Spinal cord (tissue), 10 donors: Measurements from ENCODE around the gene GPR85. TPM values are rescaled to one million over a fixed set of nuclear protein-coding genes. Genes with fewer than 3 reads are reported as not detected.
"Not testable (repeated sequence)": the region's sequence is repeated elsewhere in the genome, so short reads cannot be mapped to it uniquely, and the experiment has no call there.

Source experiments
- DNase-seq, 6 donors: peaks; one replicate each; pipeline versions ENCODE4 v3.0.0 to v3.0.0-alpha.2; 2013 to 2015; ENCODE audit warnings: low spot score in 6 of 6, low read depth in 4 of 6
- H3K27ac ChIP-seq: one replicate; pipeline ENCODE4 v1.5.1; 2013; ENCODE audit warnings: low read depth, low read length, control low read depth
- H3K27me3 ChIP-seq: one replicate; pipeline ENCODE4 v1.6.1; 2013; ENCODE audit warnings: low read length; ENCODE audit not compliant: control insufficient read depth, insufficient read depth
- H3K36me3 ChIP-seq: one replicate; pipeline ENCODE4 v1.6.1; 2013; ENCODE audit warnings: low read length; ENCODE audit not compliant: control insufficient read depth, insufficient read depth
- H3K4me1 ChIP-seq: one replicate; pipeline ENCODE4 v1.6.1; 2013; ENCODE audit warnings: low read length; ENCODE audit not compliant: control insufficient read depth, insufficient read depth
- H3K4me3 ChIP-seq: one replicate; pipeline ENCODE4 v1.5.1; 2013; ENCODE audit warnings: low read depth, low read length, control low read depth
- H3K9me3 ChIP-seq: one replicate; pipeline ENCODE4 v1.6.1; 2013; ENCODE audit warnings: low read length; ENCODE audit not compliant: control insufficient read depth, insufficient read depth
- WGBS: methylation state at CpG from one replicate; pipeline ENCODE4 v1.1.5; 2013; ENCODE audit warnings: missing lambda C conversion rate; ENCODE audit not compliant: insufficient coverage; 5-methylcytosine and 5-hydroxymethylcytosine counted together
- polyA plus RNA-seq, 2 donors: library from polyadenylated mRNA; unstranded; fragments of 120-200 nt; gene quantifications; one replicate each; pipeline ENCODE4 v1.2.1, GENCODE V29; 2013; ENCODE audit not compliant: insufficient read length in 2 of 2
- total RNA-seq, 2 donors: library from RNA; depleted of rRNA in 1 of 2; stranded (reverse); fragments of 120-200 nt in 1 of 2; fragments of >200 nt in 1 of 2; gene quantifications; one replicate each; pipeline versions ENCODE4 v1.2.3 to v1.2.4, GENCODE V29; 2013 to 2014
- donor health status: healthy.

Gene GPR85
- total and polyA plus RNA-seq, 4 donors: 13.6 to 46.8 (median 36.3) TPM

- not testable (repeated sequence) for H3K4me3 ChIP-seq, H3K27ac ChIP-seq, DNase-seq, H3K27me3 ChIP-seq, H3K36me3 ChIP-seq, H3K9me3 ChIP-seq, H3K4me1 ChIP-seq
- no CpG with 5 or more reads among the region's 4 CpGs for WGBS
These were observed 30.7 kb upstream of the GPR85 start for GRCh38 chr7:113117374-113117774.

DNA sequence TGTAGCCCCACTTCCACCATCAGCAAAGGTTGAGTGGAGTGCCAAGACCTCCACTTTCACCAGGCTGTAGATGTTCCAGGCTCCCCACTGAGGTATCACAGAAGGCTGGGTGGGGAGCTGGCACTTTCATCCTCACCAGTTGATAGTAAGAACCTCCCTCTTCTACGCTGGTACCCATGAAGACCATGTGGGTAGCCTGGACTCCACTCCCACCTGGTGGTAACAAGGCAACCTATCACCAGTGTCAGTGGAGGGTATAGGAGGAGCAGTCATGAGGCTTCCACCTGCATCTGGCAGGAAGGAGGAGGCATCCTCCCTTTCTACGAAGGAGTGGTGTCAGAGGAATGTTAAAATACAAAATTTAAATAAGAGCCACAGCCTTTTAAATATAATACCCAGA, 27.3 kb upstream of the GPR85 start:
- WGBS: no CpG with 5 or more reads among the region's 2 CpGs
- peak in 1 of 6 donors; percentile 8 for DNase-seq
- no peaks in the 10 kb centered on the region for H3K27me3 ChIP-seq
- no peaks in the 10 kb centered on the region for H3K9me3 ChIP-seq
- no peak overlapping the region for H3K4me3 ChIP-seq
- no peaks in the 10 kb centered on the region for H3K36me3 ChIP-seq
- no peaks in the 10 kb centered on the region for H3K4me1 ChIP-seq
- H3K27ac ChIP-seq: no peak overlapping the region

GRCh38 chr7:113109718-113110117, 23.1 kb upstream of the GPR85 start:
- DNase-seq: no peak
- no peaks in the 10 kb centered on the region for H3K9me3 ChIP-seq
- H3K4me3 ChIP-seq: no peak overlapping the region
- no peak overlapping the region for H3K27ac ChIP-seq
- no peaks in the 10 kb centered on the region for H3K27me3 ChIP-seq
- no peaks in the 10 kb centered on the region for H3K36me3 ChIP-seq
- 100% methylated on average over 1 of the region's 1 CpG for WGBS
- no peaks in the 10 kb centered on the region for H3K4me1 ChIP-seq

DNA sequence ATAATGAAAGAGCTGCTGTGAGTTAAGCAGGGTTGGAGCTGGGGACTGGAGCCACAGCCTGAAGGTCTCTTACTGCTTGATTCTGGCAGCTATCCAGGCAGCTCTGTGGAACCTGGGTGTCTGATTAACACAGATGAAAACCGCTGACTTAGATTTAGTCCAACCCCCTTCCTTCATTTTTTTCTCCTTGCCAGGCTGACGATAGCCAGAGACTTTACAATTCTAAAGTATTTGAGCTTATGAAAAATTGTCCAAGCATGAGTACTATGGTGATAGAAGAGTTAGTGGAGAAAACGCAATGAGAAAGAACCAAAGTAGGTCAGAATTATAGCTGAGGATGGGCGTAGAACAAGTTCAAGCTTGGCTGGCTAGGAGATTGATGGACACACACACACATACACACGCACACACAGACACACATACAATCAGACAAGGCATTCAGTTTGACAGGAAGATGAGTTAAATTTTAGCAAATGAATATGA, 13.5 kb upstream of the GPR85 start:
- H3K9me3 ChIP-seq: no peaks in the 10 kb centered on the region
- no peaks in the 10 kb centered on the region for H3K27me3 ChIP-seq
- DNase-seq: peak in 2 of 6 donors; percentile 41 to 67
- no peaks in the 10 kb centered on the region for H3K4me1 ChIP-seq
- H3K4me3 ChIP-seq: no peak overlapping the region
- WGBS: no CpG with 5 or more reads among the region's 5 CpGs
- no peaks in the 10 kb centered on the region for H3K36me3 ChIP-seq
- no peak overlapping the region for H3K27ac ChIP-seq

DNA sequence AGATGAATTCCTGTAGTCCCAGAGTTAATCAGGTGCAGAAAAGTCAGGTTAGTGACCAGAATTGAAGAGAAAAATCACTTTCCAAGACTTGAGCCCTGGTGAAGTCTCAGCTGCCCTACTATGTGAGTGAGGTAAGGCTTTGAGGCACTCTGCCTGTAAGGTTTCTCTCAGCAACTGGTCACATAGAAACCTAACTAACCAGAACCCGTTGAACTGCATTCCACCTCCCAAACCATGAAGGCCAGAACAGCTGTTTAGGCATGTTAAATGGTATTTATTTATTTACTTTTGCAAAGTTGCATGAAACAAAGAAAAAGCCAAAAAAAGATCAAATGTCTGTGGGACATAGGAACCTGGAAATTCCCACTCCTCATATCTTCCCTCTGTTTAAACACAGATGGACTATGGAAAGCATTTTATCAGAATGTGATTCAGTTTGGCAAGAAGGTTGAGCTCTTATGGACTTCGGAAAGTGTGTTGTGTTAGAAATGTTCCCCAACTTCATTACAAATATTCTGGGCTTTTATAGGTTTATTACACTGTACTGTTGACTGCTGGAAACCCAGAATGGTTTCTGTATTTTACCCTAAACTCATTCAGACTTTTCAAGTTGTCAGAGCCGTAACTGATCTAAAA, 12.8 kb upstream of the GPR85 start:
- DNase-seq: no peak
- Histone ChIP-seq H3K9me3 (no peaks in the 10 kb centered on the region), H3K27ac (no peak overlapping the region), H3K36me3 (no peaks in the 10 kb centered on the region), H3K27me3 (no peaks in the 10 kb centered on the region), H3K4me1 (no peaks in the 10 kb centered on the region), H3K4me3 (no peak overlapping the region)
- WGBS: no CpG with 5 or more reads among the region's 3 CpGs

GRCh38 chr7:113094517-113095249, 8.1 kb upstream of the GPR85 start:
- Histone ChIP-seq H3K36me3 (no peaks in the 10 kb centered on the region), H3K27me3 (no peaks in the 10 kb centered on the region), H3K4me1 (no peaks in the 10 kb centered on the region), H3K9me3 (no peaks in the 10 kb centered on the region), H3K27ac (no peak overlapping the region), H3K4me3 (no peak overlapping the region)
- no CpG with 5 or more reads among the region's 3 CpGs for WGBS
- DNase-seq: no peak

DNA sequence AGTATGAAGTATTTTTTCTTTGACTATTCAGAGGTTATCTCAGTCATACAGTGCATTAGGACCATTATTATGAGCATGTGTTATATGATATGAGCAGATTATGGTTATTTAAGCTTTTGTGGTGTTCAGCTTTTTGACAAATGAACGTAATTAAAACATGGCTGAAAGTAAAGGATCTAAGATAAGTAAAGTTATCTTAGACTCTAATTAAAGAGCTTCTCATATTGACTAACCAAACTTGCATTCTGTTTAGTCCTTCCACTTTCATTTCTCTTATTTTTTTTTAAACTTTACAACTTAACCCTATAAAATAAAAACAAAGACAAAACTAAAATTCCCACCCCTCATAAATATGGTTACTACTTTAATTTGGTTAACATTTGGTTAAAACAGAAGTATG, 6.9 kb upstream of the GPR85 start:
- H3K4me3 ChIP-seq: no peak overlapping the region
- no peaks in the 10 kb centered on the region for H3K9me3 ChIP-seq
- H3K27ac ChIP-seq: no peak overlapping the region
- no peaks in the 10 kb centered on the region for H3K36me3 ChIP-seq
- H3K4me1 ChIP-seq: no peaks in the 10 kb centered on the region
- WGBS: no CpG with 5 or more reads among the region's 1 CpG
- DNase-seq: no peak
- H3K27me3 ChIP-seq: no peaks in the 10 kb centered on the region

DNA sequence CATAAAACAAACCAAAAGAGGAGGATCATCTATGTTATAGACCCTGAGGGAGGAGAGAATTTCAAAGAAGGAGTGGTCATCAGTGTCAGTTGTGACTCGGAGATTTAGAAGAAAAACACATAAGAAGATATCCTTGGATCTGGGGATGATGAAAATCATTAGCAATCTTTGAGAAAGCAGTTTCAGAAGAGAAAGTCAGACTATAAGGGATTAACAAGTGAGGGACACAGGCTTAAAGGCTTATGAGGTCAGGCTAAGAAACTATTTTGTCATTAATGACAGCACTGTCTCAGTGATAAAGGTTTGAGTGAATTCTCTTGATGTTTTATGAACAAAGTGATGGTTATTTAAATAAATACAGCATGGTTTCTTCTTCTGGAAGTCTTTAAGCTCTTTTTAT, 6.1 kb upstream of the GPR85 start:
- WGBS: 90% methylated on average over 1 of the region's 1 CpG
- Histone ChIP-seq H3K27me3 (no peaks in the 10 kb centered on the region), H3K27ac (no peak overlapping the region), H3K4me3 (no peak overlapping the region), H3K4me1 (no peaks in the 10 kb centered on the region), H3K36me3 (no peaks in the 10 kb centered on the region), H3K9me3 (no peaks in the 10 kb centered on the region)
- no peak for DNase-seq

GRCh38 chr7:113087071-113087998, 708 bp upstream of the GPR85 start:
- peak overlapping the region; percentile 47 for H3K4me3 ChIP-seq

More at GRCh38 chr7:113087071-113087998, 708 bp upstream of the GPR85 start:
- Histone ChIP-seq H3K27me3 (no peaks in the 10 kb centered on the region), H3K36me3 (no peaks in the 10 kb centered on the region), H3K9me3 (no peaks in the 10 kb centered on the region), H3K27ac (peak overlapping the region; percentile 83), H3K4me1 (peaks cover 9% of the 10 kb centered on the region)
- WGBS: no CpG with 5 or more reads among the region's 15 CpGs
- peak in 5 of 6 donors; percentile 53 to 97 (median 61) for DNase-seq
